WTC11 (cell line): ENCODE data around the gene LRRC28. TPM values are rescaled to one million over a fixed set of nuclear protein-coding genes. Genes with fewer than 3 reads are reported as not detected.

Experiments used
- ATAC-seq: fragments of 200-7000 bp; cut with Tn5 transposase; 2 replicates; pipeline ENCODE4 v1.10.0; 2021; ENCODE audit warnings: mild to moderate bottlenecking, moderate library complexity
- CTCF ChIA-PET: fragments of 300-600 bp; sonication (Branson Sonifier 250); formaldehyde crosslinking; loops from one replicate; lab custom pipeline; 2021; ENCODE audit warnings: antibody characterized with exemption; lab: Charles Lee
- POLR2A ChIA-PET: fragments of 350-600 bp; sonication (Branson Sonifier 250); formaldehyde crosslinking; loops from one replicate; lab custom pipeline; 2021; ENCODE audit warnings: antibody characterized with exemption; lab: Charles Lee
- DNase-seq: peaks from one replicate; pipeline ENCODE4 v3.0.0; 2021; ENCODE audit warnings: low spot score
- H3K27ac Mint-ChIP-seq: 2 replicates; pipeline ENCODE4 v1.8.0; 2021; ENCODE audit warnings: mixed read lengths
- H3K27me3 Mint-ChIP-seq: 2 replicates; pipeline ENCODE4 v1.8.0; 2021; ENCODE audit warnings: low read depth, mild to moderate bottlenecking, moderate library complexity, mixed read lengths
- H3K36me3 Mint-ChIP-seq: 2 replicates; pipeline ENCODE4 v1.8.0; 2021; ENCODE audit warnings: mixed read lengths
- H3K4me1 Mint-ChIP-seq: 2 replicates; pipeline ENCODE4 v1.8.0; 2022; ENCODE audit warnings: mixed read lengths
- H3K4me3 Mint-ChIP-seq: 2 replicates; pipeline ENCODE4 v1.8.0; 2021; ENCODE audit warnings: mild to moderate bottlenecking, moderate library complexity, mixed read lengths
- H3K9me3 Mint-ChIP-seq: 2 replicates; pipeline ENCODE4 v1.8.0; 2021; ENCODE audit warnings: mixed read lengths
- CDX4 ChIP-seq: fragments of 250-450 bp; sonication (Bioruptor Pico); IDR thresholded peaks from 2 replicates; pipeline ENCODE4 v1.9.0; 2021; ENCODE audit warnings: moderate library complexity, mild to moderate bottlenecking, inconsistent platforms, borderline replicate concordance
- EMX1 ChIP-seq: fragments of 250-450 bp; sonication (Bioruptor Pico); IDR thresholded peaks from 2 replicates; pipeline ENCODE4 v1.8.0; 2021; ENCODE audit warnings: mild to moderate bottlenecking
- FOXP4 ChIP-seq: sonication (generic); formaldehyde crosslinking; IDR thresholded peaks from 2 replicates; pipeline ENCODE4 v1.8.0; 2022; ENCODE audit warnings: mild to moderate bottlenecking, missing genetic modification reagents
- IRF1 ChIP-seq: sonication (generic); formaldehyde crosslinking; IDR thresholded peaks from 2 replicates; pipeline ENCODE4 v1.8.0; 2023; ENCODE audit warnings: missing genetic modification reagents
- MAX ChIP-seq: sonication (generic); formaldehyde crosslinking; IDR thresholded peaks from 2 replicates; pipeline ENCODE4 v1.8.0; 2022; ENCODE audit warnings: mild to moderate bottlenecking, missing genetic modification reagents
- MLX ChIP-seq: sonication (generic); formaldehyde crosslinking; IDR thresholded peaks from 2 replicates; pipeline ENCODE4 v1.8.1; 2023; ENCODE audit warnings: mild to moderate bottlenecking, missing genetic modification reagents, moderate library complexity
- NFE2L1 ChIP-seq: sonication (generic); formaldehyde crosslinking; IDR thresholded peaks from 2 replicates; pipeline ENCODE4 v1.8.1; 2023; ENCODE audit warnings: missing genetic modification reagents
- NFYB ChIP-seq: sonication (generic); formaldehyde crosslinking; conservative IDR thresholded peaks from 2 replicates; pipeline ENCODE4 v1.8.0; 2022; ENCODE audit warnings: low read depth, missing genetic modification reagents
- NR3C1 ChIP-seq: sonication (generic); formaldehyde crosslinking; conservative IDR thresholded peaks from 2 replicates; pipeline ENCODE4 v1.8.1; 2023; ENCODE audit warnings: low read depth, mild to moderate bottlenecking, missing genetic modification reagents
- SMAD3 ChIP-seq: sonication (generic); formaldehyde crosslinking; IDR thresholded peaks from 2 replicates; pipeline ENCODE4 v1.8.0; 2022; ENCODE audit warnings: missing genetic modification reagents, mild to moderate bottlenecking, borderline replicate concordance
- SMAD4 ChIP-seq: sonication (generic); formaldehyde crosslinking; IDR thresholded peaks from 2 replicates; pipeline ENCODE4 v1.8.0; 2022; ENCODE audit warnings: mild to moderate bottlenecking, missing genetic modification reagents
- SP1 ChIP-seq: sonication (generic); formaldehyde crosslinking; conservative IDR thresholded peaks from 2 replicates; pipeline ENCODE4 v1.8.1; 2022; ENCODE audit warnings: missing genetic modification reagents
- USF2 ChIP-seq: sonication (generic); formaldehyde crosslinking; IDR thresholded peaks from 2 replicates; pipeline ENCODE4 v1.8.1; 2023; ENCODE audit warnings: mild to moderate bottlenecking, missing genetic modification reagents, moderate library complexity
- ZBTB21 ChIP-seq: sonication (generic); formaldehyde crosslinking; IDR thresholded peaks from 2 replicates; pipeline ENCODE4 v1.8.1; 2023; ENCODE audit warnings: mild to moderate bottlenecking, missing genetic modification reagents, borderline replicate concordance
- ZNF138 ChIP-seq: sonication (generic); formaldehyde crosslinking; conservative IDR thresholded peaks from 2 replicates; pipeline ENCODE4 v1.8.1; 2022; ENCODE audit warnings: mild to moderate bottlenecking, moderate library complexity, missing genetic modification reagents
- ZNF281 ChIP-seq: sonication (generic); formaldehyde crosslinking; IDR thresholded peaks from 2 replicates; pipeline ENCODE4 v1.8.0; 2023; ENCODE audit warnings: mild to moderate bottlenecking, missing genetic modification reagents
- ZNF317 ChIP-seq: sonication (generic); formaldehyde crosslinking; IDR thresholded peaks from 2 replicates; pipeline ENCODE4 v1.8.1; 2023; ENCODE audit warnings: low read depth, mild to moderate bottlenecking, moderate library complexity, missing genetic modification reagents, borderline replicate concordance
- ZSCAN18 ChIP-seq: fragments of 250-450 bp; sonication (Bioruptor Pico); IDR thresholded peaks from 2 replicates; pipeline ENCODE4 v2.1.2; 2022; ENCODE audit warnings: mild to moderate bottlenecking, moderate library complexity
- total RNA-seq: library from RNA; stranded (reverse); gene quantifications from 3 replicates; pipeline ENCODE4 v1.2.3, GENCODE V29; 2021

The LRRC28 gene
- total RNA-seq, 1 experiment from 2014 or later: 18.4 TPM

- TF ChIP-seq NR3C1 (CRISPR knock-in tag) (no peak), ZNF281 (CRISPR knock-in tag) (no peak)
Observed at GRCh38 chr15:99427210-99427609, 175.9 kb downstream of the LRRC28 start (continued).

GRCh38 chr15:99427668-99428361 lies 176.5 kb downstream of the LRRC28 start:
- no peaks in the 10 kb centered on the region for H3K27me3 Mint-ChIP-seq
- CTCF ChIA-PET: interaction anchor here (1.0 kb wide), 1 partner anchor 19 kb away, joined by 4 read pairs; no protein-coding TSS in a partner anchor

GRCh38 chr15:99429681-99430081 lies 178.4 kb downstream of the LRRC28 start:
- DNase-seq (peak; percentile 5), ATAC-seq (no peak)
- no peaks in the 10 kb centered on the region for H3K9me3 Mint-ChIP-seq
- H3K4me3 Mint-ChIP-seq: no peak overlapping the region
- H3K4me1 Mint-ChIP-seq: peaks cover 11% of the 10 kb centered on the region
- ChIA-PET CTCF (interaction anchor here (1.2 kb wide), 1 partner anchor 274 kb away, joined by 5 read pairs; no protein-coding TSS in a partner anchor), POLR2A (no interaction called here)
- H3K27ac Mint-ChIP-seq: no peak overlapping the region
- H3K27me3 Mint-ChIP-seq: no peaks in the 10 kb centered on the region
- H3K36me3 Mint-ChIP-seq: no peaks in the 10 kb centered on the region
- TF ChIP-seq SMAD3 (CRISPR knock-in tag) (no peak), MAX (CRISPR knock-in tag) (no peak), SMAD4 (CRISPR knock-in tag) (no peak), USF2 (CRISPR knock-in tag) (no peak), ZNF317 (CRISPR knock-in tag) (no peak), ZSCAN18 (no peak), EMX1 (CRISPR knock-in tag) (no peak), FOXP4 (CRISPR knock-in tag) (no peak), NFE2L1 (no peak), NFYB (CRISPR knock-in tag) (no peak), ZBTB21 (CRISPR knock-in tag) (no peak), ZNF281 (CRISPR knock-in tag) (no peak)

More at GRCh38 chr15:99427668-99428361, 176.5 kb downstream of the LRRC28 start:
- Mint-ChIP-seq H3K4me3 (no peak overlapping the region), H3K36me3 (no peaks in the 10 kb centered on the region), H3K9me3 (no peaks in the 10 kb centered on the region), H3K27ac (no peak overlapping the region), H3K4me1 (0 out of 2 replicates have a peak, but pooled peaks cover 2% of the 10 kb centered on the region)
- ATAC-seq (no peak), DNase-seq (no peak)
- TF ChIP-seq IRF1 (CRISPR knock-in tag): no peak
- no peak for TF ChIP-seq CDX4 (CRISPR knock-in tag)
- TF ChIP-seq ZNF138 (CRISPR knock-in tag): no peak
- TF ChIP-seq MLX (CRISPR knock-in tag): no peak
- no peak for TF ChIP-seq SP1 (CRISPR knock-in tag)
- POLR2A ChIA-PET: no interaction called here
